Smooth muscle cell (in vitro differentiated cells): Measurements from ENCODE around the gene LRRC23. TPM values are rescaled to one million over a fixed set of nuclear protein-coding genes. Genes with fewer than 3 reads are reported as not detected.
"Not testable (repeated sequence)": the region's sequence is repeated elsewhere in the genome, so short reads cannot be mapped to it uniquely, and the experiment has no call there.

Experiments
- DNase-seq: peaks from one replicate; lab custom pipeline; 2025; ENCODE audit not compliant: unreplicated experiment; lab: John Stamatoyannopoulos, UW
- H2AFZ ChIP-seq: fragments of 200-600 bp; sonication (generic); 2 replicates; pipeline ENCODE4 v1.6.0; 2016; ENCODE audit warnings: antibody characterized with exemption, low read depth, mild to moderate bottlenecking
- H3F3A ChIP-seq: fragments of 200-600 bp; sonication (generic); 2 replicates; pipeline ENCODE4 v1.6.0; 2017; ENCODE audit warnings: antibody characterized with exemption, low read depth
- H3K27ac ChIP-seq: fragments of 200-600 bp; sonication (generic); 2 replicates; pipeline ENCODE4 v1.5.1; 2016; ENCODE audit warnings: low read depth, mild to moderate bottlenecking
- H3K27me3 ChIP-seq: fragments of 200-600 bp; sonication (generic); 2 replicates; pipeline ENCODE4 v1.6.1; 2016; ENCODE audit warnings: low read depth, mild to moderate bottlenecking
- H3K36me3 ChIP-seq: fragments of 200-600 bp; sonication (generic); 2 replicates; pipeline ENCODE4 v1.5.1; 2016; ENCODE audit warnings: low read depth
- H3K4me1 ChIP-seq: fragments of 200-600 bp; sonication (generic); 2 replicates; pipeline ENCODE4 v1.5.1; 2016; ENCODE audit warnings: low read depth
- H3K4me2 ChIP-seq: fragments of 200-600 bp; sonication (generic); 2 replicates; pipeline ENCODE4 v1.6.0; 2016; ENCODE audit warnings: mild to moderate bottlenecking
- H3K4me3 ChIP-seq: fragments of 200-600 bp; sonication (generic); 2 replicates; pipeline ENCODE4 v1.5.1; 2016; ENCODE audit warnings: mild to moderate bottlenecking
- H3K79me2 ChIP-seq: fragments of 200-600 bp; sonication (generic); 2 replicates; pipeline ENCODE4 v1.6.0; 2016; ENCODE audit warnings: low read depth, mild to moderate bottlenecking
- H3K9ac ChIP-seq: fragments of 200-600 bp; sonication (generic); 2 replicates; pipeline ENCODE4 v1.6.0; 2016; ENCODE audit warnings: low read depth
- H3K9me3 ChIP-seq: fragments of 200-600 bp; sonication (generic); replicated peaks from 2 replicates; pipeline ENCODE4 v1.5.1; 2016; ENCODE audit warnings: low read depth
- H4K20me1 ChIP-seq: fragments of 200-600 bp; sonication (generic); 2 replicates; pipeline ENCODE4 v1.6.0; 2016; ENCODE audit warnings: low read depth
- WGBS: methylation state at CpG from one replicate; pipeline ENCODE4 v1.1.7; 2016; ENCODE audit warnings: low lambda C conversion rate; 5-methylcytosine and 5-hydroxymethylcytosine counted together
- polyA plus RNA-seq: library from polyadenylated mRNA; unstranded; fragments of >200 nt; fragmentation: Nextera tagmentation; extraction: Ambion mirVana; gene quantifications from 2 replicates; pipeline ENCODE4 v1.2.1, GENCODE V29; 2016
- total RNA-seq: library from RNA; depleted of rRNA; stranded (reverse); fragments of >200 nt; gene quantifications from 2 replicates; pipeline ENCODE4 v1.2.3, GENCODE V29; 2014
- TF ChIP-seq, protein P1 (sequence below): fragments of 200-600 bp; sonication (generic); IDR thresholded peaks from 2 replicates; pipeline ENCODE4 v1.5.1; 2017; ENCODE audit warnings: borderline replicate concordance, mild to moderate bottlenecking, antibody characterized with exemption; ENCODE audit not compliant: insufficient read depth, poor library complexity, severe bottlenecking

LRRC23 gene
- total and polyA plus RNA-seq, 2 experiments from 2014 or later = 14.2 to 19.5 TPM

DNA sequence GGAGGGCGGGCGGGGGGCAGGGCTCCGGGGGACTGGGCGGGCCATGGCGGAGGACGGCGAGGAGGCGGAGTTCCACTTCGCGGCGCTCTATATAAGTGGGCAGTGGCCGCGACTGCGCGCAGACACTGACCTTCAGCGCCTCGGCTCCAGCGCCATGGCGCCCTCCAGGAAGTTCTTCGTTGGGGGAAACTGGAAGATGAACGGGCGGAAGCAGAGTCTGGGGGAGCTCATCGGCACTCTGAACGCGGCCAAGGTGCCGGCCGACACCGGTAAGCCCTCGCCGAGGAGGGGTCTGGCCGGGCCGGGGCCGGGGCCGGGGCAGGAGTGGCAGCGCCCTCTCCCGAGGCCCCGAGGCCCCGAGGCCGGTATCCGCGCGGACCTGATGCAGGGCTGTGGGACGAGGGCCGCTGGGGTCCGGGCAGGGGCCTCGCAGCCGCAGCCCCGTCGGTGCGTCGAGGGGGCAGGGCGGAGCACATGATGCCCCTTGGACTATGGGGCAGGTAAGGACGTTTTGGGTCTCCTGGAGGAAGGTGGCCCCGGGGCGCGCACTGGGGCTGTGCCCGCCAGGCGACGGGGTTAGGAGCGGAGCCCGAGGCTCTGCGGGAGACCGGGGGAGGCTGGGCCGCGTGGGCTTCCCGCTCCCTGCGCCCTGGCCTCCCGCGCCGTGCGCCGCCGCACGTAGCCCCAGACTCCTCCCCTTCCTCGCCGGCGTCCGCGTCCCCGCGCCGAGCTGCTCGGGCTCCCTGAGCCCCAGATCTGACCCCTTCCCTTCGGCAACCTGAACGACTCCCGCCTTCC lies 37.0 kb upstream of the LRRC23 start, which contains the start of gene TPI1:
TPI1 (plus strand) TSS at position 119 of the 798 bp plus-strand sequence; CDS start at position 155, 36 bp downstream.
- DNase-seq = peak; percentile 68

GRCh38 chr12:6868211-6869048 lies 36.2 kb upstream of the LRRC23 start:
- Histone ChIP-seq H4K20me1 (peaks cover 47% of the 10 kb centered on the region), H3K27ac (peak overlapping the region; percentile 76), H3K9me3 (no peaks in the 10 kb centered on the region), H3K9ac (peak overlapping the region; percentile 94), H3K4me1 (peaks cover 8% of the 10 kb centered on the region), H3K79me2 (peaks cover 20% of the 10 kb centered on the region), H3K36me3 (no peaks in the 10 kb centered on the region), H3K4me3 (peak overlapping the region; percentile 99), H3K27me3 (no peaks in the 10 kb centered on the region), H2AFZ (no peak overlapping the region), H3F3A (peaks cover 53% of the 10 kb centered on the region), H3K4me2 (peak overlapping the region; percentile 97)
- 5% methylated on average over 22 of the region's 22 CpGs for WGBS
- TF ChIP-seq, protein P1, sequence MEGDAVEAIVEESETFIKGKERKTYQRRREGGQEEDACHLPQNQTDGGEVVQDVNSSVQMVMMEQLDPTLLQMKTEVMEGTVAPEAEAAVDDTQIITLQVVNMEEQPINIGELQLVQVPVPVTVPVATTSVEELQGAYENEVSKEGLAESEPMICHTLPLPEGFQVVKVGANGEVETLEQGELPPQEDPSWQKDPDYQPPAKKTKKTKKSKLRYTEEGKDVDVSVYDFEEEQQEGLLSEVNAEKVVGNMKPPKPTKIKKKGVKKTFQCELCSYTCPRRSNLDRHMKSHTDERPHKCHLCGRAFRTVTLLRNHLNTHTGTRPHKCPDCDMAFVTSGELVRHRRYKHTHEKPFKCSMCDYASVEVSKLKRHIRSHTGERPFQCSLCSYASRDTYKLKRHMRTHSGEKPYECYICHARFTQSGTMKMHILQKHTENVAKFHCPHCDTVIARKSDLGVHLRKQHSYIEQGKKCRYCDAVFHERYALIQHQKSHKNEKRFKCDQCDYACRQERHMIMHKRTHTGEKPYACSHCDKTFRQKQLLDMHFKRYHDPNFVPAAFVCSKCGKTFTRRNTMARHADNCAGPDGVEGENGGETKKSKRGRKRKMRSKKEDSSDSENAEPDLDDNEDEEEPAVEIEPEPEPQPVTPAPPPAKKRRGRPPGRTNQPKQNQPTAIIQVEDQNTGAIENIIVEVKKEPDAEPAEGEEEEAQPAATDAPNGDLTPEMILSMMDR = no peak
- DNase-seq = no peak

More for the DNA sequence above, 37.0 kb upstream of the LRRC23 start, which contains the start of gene TPI1:
- Histone ChIP-seq H3K4me1 (peaks cover 8% of the 10 kb centered on the region), H3K36me3 (no peaks in the 10 kb centered on the region), H3K4me3 (peak within 1 kb of the TSS; percentile 99), H3K79me2 (peaks cover 20% of the 10 kb centered on the region), H3K9ac (peak within 1 kb of the TSS; percentile 94), H3K4me2 (peak within 1 kb of the TSS; percentile 97), H3K27me3 (no peaks in the 10 kb centered on the region), H3F3A (peaks cover 58% of the 10 kb centered on the region), H3K9me3 (no peaks in the 10 kb centered on the region), H2AFZ (peak within 1 kb of the TSS; percentile 72), H3K27ac (peak within 1 kb of the TSS; percentile 76), H4K20me1 (peaks cover 47% of the 10 kb centered on the region)
- TF ChIP-seq, protein P1 = peak; percentile 12
- 2% methylated on average over 59 of the region's 86 CpGs for WGBS

GRCh38 chr12:6869049-6870021 lies 35.3 kb upstream of the LRRC23 start:
- Histone ChIP-seq H3K27ac (peak overlapping the region; percentile 76), H3F3A (peaks cover 50% of the 10 kb centered on the region), H3K4me3 (peak overlapping the region; percentile 99), H2AFZ (no peak overlapping the region), H3K27me3 (no peaks in the 10 kb centered on the region), H3K4me2 (peak overlapping the region; percentile 97), H3K36me3 (no peaks in the 10 kb centered on the region), H3K4me1 (peaks cover 8% of the 10 kb centered on the region), H3K79me2 (peaks cover 20% of the 10 kb centered on the region), H4K20me1 (peaks cover 47% of the 10 kb centered on the region), H3K9me3 (no peaks in the 10 kb centered on the region), H3K9ac (no peak overlapping the region)
- 44% methylated on average over 12 of the region's 12 CpGs for WGBS
- TF ChIP-seq, protein P1 = peak; percentile 93
- peak; percentile 19 for DNase-seq

DNA sequence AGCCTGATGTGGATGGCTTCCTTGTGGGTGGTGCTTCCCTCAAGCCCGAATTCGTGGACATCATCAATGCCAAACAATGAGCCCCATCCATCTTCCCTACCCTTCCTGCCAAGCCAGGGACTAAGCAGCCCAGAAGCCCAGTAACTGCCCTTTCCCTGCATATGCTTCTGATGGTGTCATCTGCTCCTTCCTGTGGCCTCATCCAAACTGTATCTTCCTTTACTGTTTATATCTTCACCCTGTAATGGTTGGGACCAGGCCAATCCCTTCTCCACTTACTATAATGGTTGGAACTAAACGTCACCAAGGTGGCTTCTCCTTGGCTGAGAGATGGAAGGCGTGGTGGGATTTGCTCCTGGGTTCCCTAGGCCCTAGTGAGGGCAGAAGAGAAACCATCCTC lies 34.3 kb upstream of the LRRC23 start:
- H3K27ac ChIP-seq, H3K4me1 ChIP-seq, H3K36me3 ChIP-seq, H3K27me3 ChIP-seq, H3K9me3 ChIP-seq, H3K9ac ChIP-seq, H3K4me3 ChIP-seq, H3K4me2 ChIP-seq, DNase-seq, H2AFZ ChIP-seq: not testable (repeated sequence)
- WGBS = 94% methylated on average over 4 of the region's 4 CpGs
- Histone ChIP-seq H3K79me2 (peaks cover 20% of the 10 kb centered on the region), H4K20me1 (peaks cover 47% of the 10 kb centered on the region), H3F3A (peaks cover 44% of the 10 kb centered on the region)
